Nephron (organoid): ENCODE results near the gene JARID2.

Experiments used
- H3K27ac Mint-ChIP-seq, 3 experiments: 2 replicates each; pipeline ENCODE4 v1.8.0; 2020; ENCODE audit warnings: mixed read lengths in 3 of 3, mild to moderate bottlenecking in 2 of 3, moderate library complexity in 1 of 3
- H3K27me3 Mint-ChIP-seq: 2 replicates; pipeline ENCODE4 v1.8.0; 2021; ENCODE audit warnings: low read depth, mild to moderate bottlenecking, moderate library complexity, mixed read lengths
- H3K36me3 Mint-ChIP-seq: 2 replicates; pipeline ENCODE4 v1.8.0; 2020; ENCODE audit warnings: low read depth, mixed read lengths
- H3K4me1 Mint-ChIP-seq: 2 replicates; pipeline ENCODE4 v1.8.0; 2020; ENCODE audit warnings: mixed read lengths
- H3K4me3 Mint-ChIP-seq, 3 experiments: 2 replicates each; pipeline ENCODE4 v1.8.0; 2020; ENCODE audit warnings: mild to moderate bottlenecking in 3 of 3, mixed read lengths in 3 of 3, moderate library complexity in 2 of 3
- H3K9me3 Mint-ChIP-seq: 2 replicates; pipeline ENCODE4 v1.8.0; 2020; ENCODE audit warnings: mixed read lengths
- TF ChIP-seq, protein P1 (sequence below), 3 experiments: fragments of 200-600 bp; sonication (generic); IDR thresholded peaks; one replicate each; pipeline ENCODE4 v1.5.0; 2021; ENCODE audit warnings: antibody characterized with exemption in 3 of 3; ENCODE audit not compliant: unreplicated experiment in 3 of 3

Gene JARID2

DNA sequence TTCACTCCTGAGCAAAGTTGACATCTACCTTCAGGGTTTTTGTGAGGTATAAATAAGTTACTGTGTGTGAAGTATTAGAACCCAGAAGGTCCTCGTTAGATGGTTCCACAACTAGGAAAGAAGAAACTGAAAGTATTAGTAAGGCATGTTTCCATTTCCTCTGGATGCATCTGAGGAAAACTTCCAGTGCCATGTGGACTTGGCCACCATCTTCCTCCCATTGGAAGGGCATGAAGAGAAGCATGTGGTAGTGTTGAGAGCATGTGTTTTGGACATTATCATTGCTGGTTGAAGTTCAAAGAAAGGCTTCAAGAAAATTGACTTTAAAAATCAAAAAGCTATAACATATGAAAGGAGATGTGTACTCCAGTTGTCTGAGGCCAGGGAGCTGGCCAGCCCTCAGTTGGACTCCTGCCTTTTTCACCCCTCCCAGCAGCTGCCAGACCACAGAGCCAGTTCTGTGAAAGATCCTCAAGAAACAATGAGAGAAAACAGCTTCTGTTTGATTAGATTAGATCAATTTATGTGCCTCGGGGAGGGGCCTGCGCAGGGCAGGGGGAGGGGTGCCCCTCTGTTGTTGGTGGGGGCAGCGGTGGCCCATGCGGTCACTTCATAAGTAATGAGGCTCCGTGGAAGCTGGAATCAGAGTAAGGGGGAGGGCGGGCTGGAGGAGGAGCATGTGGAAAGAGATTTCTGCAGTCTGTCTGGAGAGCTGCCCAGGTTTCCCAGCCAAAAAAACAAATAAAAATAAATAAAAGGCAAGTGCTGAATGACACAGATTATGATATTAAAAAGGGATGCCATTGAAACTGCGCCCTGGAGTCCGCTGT, 154.0 kb downstream of the JARID2 start:
- no peaks in the 10 kb centered on the region for H3K36me3 Mint-ChIP-seq
- peaks cover 63% of the 10 kb centered on the region for H3K4me1 Mint-ChIP-seq
- no peaks in the 10 kb centered on the region for H3K27me3 Mint-ChIP-seq
- H3K9me3 Mint-ChIP-seq: no peaks in the 10 kb centered on the region
- TF ChIP-seq, protein P1, sequence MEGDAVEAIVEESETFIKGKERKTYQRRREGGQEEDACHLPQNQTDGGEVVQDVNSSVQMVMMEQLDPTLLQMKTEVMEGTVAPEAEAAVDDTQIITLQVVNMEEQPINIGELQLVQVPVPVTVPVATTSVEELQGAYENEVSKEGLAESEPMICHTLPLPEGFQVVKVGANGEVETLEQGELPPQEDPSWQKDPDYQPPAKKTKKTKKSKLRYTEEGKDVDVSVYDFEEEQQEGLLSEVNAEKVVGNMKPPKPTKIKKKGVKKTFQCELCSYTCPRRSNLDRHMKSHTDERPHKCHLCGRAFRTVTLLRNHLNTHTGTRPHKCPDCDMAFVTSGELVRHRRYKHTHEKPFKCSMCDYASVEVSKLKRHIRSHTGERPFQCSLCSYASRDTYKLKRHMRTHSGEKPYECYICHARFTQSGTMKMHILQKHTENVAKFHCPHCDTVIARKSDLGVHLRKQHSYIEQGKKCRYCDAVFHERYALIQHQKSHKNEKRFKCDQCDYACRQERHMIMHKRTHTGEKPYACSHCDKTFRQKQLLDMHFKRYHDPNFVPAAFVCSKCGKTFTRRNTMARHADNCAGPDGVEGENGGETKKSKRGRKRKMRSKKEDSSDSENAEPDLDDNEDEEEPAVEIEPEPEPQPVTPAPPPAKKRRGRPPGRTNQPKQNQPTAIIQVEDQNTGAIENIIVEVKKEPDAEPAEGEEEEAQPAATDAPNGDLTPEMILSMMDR (IDR thresholded peaks at IDR 0.05; ENCODE audit: unreplicated experiment in 3 of 3): no peak
- peak overlapping the region; percentile 78 to 86 (median 81) for H3K4me3 Mint-ChIP-seq
- H3K27ac Mint-ChIP-seq: peak overlapping the region; percentile 80 to 89 (median 84)

DNA sequence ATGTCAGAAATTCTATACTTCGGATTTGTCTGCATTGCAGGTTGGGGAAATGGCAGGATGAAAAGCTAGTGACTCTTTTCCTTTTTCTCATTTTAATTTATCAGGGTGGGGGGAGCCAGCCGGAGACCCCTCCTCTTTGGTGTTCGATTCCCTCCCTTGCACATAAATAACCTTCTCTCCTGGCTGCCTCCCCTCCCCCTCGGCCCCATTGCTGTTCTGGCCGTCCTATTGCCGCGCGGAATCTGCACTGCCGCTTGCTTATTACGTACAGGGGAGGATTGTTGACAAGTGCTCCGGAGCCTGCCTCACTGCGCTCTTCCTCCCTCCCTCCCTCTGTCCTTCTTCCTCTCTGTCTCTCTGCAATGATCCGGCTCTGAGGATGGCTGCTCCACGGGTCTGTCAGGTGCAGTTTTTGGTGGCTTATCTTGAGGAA, 154.7 kb downstream of the JARID2 start:
- H3K4me1 Mint-ChIP-seq: peaks cover 70% of the 10 kb centered on the region

DNA sequence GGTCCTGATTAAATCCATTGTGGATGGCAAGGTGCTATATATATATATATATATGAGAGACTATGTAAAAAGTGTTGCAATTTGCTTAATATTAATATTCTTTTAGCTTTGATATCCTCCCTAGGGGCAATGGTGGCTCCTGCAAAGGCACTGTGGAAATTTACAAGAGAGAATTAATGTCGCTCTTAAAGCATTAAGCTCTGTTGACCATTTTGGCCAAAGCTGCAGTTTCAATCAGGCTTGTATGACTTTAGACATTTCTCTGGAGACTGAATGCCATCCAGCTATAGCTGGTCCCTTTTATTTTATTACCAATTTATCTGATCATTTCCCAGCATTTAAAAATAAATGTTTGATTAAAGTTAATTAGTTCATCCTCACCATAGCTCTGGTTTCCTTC, 155.3 kb downstream of the JARID2 start:
- TF ChIP-seq, protein P1 (IDR thresholded peaks at IDR 0.05; ENCODE audit: unreplicated experiment in 3 of 3): no peak
- Mint-ChIP-seq H3K9me3 (no peaks in the 10 kb centered on the region), H3K27ac (peak overlapping the region; percentile 80 to 89 (median 84)), H3K4me1 (peaks cover 73% of the 10 kb centered on the region), H3K36me3 (no peaks in the 10 kb centered on the region), H3K27me3 (no peaks in the 10 kb centered on the region), H3K4me3 (peak overlapping the region; percentile 78 to 86 (median 81))

More for the DNA sequence above, 154.7 kb downstream of the JARID2 start:
- no peaks in the 10 kb centered on the region for H3K27me3 Mint-ChIP-seq
- TF ChIP-seq, protein P1 (IDR thresholded peaks at IDR 0.05; ENCODE audit: unreplicated experiment in 3 of 3): no peak
- no peaks in the 10 kb centered on the region for H3K9me3 Mint-ChIP-seq
- H3K4me3 Mint-ChIP-seq: peak overlapping the region; percentile 78 to 86 (median 81)
- peak overlapping the region; percentile 80 to 89 (median 84) for H3K27ac Mint-ChIP-seq
- no peaks in the 10 kb centered on the region for H3K36me3 Mint-ChIP-seq

DNA sequence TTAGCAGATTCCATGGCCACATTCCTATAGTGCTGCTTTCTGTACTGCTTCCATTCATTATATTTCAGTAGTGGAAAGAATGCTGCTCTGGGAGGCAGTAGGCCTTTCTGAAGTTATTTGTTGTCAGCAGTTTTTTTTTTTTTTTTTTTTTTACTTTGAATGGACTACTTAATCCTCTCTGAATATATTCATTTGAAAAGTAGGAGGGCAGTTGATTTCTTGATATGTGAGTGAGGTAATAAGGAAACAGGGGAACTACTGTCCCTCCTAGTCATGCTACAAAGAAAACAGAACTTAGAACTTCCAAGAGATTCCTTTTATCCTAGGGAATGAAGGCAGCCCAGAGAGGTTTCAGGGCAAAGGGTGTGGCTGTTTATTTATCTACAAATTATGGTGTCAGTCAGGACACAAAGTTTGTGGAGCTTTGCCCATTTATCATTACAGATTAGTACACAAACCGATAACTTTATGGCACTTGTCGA, 155.9 kb downstream of the JARID2 start:
- Mint-ChIP-seq H3K27me3 (no peaks in the 10 kb centered on the region), H3K36me3 (no peaks in the 10 kb centered on the region), H3K9me3 (no peaks in the 10 kb centered on the region), H3K4me3 (peak overlapping the region; percentile 62 to 77 (median 69)), H3K4me1 (peaks cover 74% of the 10 kb centered on the region), H3K27ac (peak overlapping the region; percentile 13 to 83 (median 41))
- TF ChIP-seq, protein P1 (IDR thresholded peaks at IDR 0.05; ENCODE audit: unreplicated experiment in 3 of 3): no peak

DNA sequence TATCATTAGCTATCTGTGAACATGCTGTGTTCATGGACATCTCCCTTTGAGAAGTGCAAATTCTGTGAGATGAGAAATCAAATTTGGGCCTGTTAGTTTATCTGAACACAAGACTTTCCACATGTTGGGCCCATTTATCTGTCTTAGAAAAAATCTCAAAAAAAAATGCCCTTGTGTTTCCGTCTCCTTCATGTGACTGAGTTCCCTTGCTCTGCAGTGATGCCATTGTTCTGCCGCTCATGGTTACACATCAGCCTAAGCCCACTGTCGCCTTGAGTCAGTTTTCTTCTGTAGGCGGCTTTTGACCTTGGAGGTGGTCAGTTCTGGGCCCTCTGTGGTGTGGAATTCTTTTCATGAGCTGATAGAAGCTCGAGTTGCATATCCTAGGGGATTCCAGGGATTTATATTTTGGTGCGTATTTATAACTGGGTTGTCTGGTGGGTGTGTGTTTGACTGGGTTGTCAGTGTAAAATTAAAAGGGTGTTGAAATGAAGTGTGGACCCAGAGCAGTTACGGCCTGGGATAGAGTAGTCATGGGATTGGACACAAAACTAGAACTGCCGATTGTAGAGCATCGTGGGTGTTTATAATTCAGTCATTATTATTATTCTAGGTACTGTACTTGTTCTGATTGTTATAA, 156.7 kb downstream of the JARID2 start:
- TF ChIP-seq, protein P1 (IDR thresholded peaks at IDR 0.05; ENCODE audit: unreplicated experiment in 3 of 3): no peak
- Mint-ChIP-seq H3K4me3 (peak overlapping the region; percentile 17 to 30 (median 24)), H3K27ac (peak overlapping the region; percentile 13 to 18 (median 16)), H3K36me3 (no peaks in the 10 kb centered on the region), H3K9me3 (no peaks in the 10 kb centered on the region), H3K4me1 (peaks cover 74% of the 10 kb centered on the region), H3K27me3 (no peaks in the 10 kb centered on the region)
